ENCODE results near the gene COL19A1. TPM values are rescaled to one million over a fixed set of nuclear protein-coding genes. Genes with fewer than 3 reads are reported as not detected.

Gene COL19A1
- total RNA-seq, 2 donors from 2014 or later, result 1.4 to 1.5 TPM

- WGBS, 2 experiments (ENCODE audit: insufficient coverage in 1 of 2, insufficient read length in 1 of 2), result 74 to 93% methylated on average over 3 to 8 of the region's 8 CpGs
- peaks cover 18% of the 10 kb centered on the region for H3K9me3 Mint-ChIP-seq
- peaks cover 16% of the 10 kb centered on the region for H3K4me1 ChIP-seq (ENCODE audit: control insufficient read depth, insufficient read depth, low read length)
- no peak for TF ChIP-seq CTCF (conservative IDR thresholded peaks at IDR 0.05)
- no peaks in the 10 kb centered on the region for H3K36me3 ChIP-seq (ENCODE audit: control insufficient read depth, insufficient read depth, low read length)
- H3K27ac Mint-ChIP-seq, result peak overlapping the region; percentile 75
- no peaks in the 10 kb centered on the region for H3K27me3 Mint-ChIP-seq (ENCODE audit: insufficient read depth)
- no peak overlapping the region for H3K27ac ChIP-seq (ENCODE audit: low read depth, low read length)
- H3K9me3 ChIP-seq (ENCODE audit: control insufficient read depth, low read length), result peaks cover 30% of the 10 kb centered on the region
- no peaks in the 10 kb centered on the region for H3K27me3 ChIP-seq (ENCODE audit: control insufficient read depth, insufficient read depth, low read length, poor library complexity, severe bottlenecking)
- H3K4me1 Mint-ChIP-seq, result peaks cover 30% of the 10 kb centered on the region
- H3K4me3 ChIP-seq (ENCODE audit: low read length), result peak overlapping the region; percentile 61
- no peak for DNase-seq
- peaks cover 8% of the 10 kb centered on the region for H3K36me3 Mint-ChIP-seq (ENCODE audit: low read depth)
- H3K4me3 Mint-ChIP-seq, result no peak overlapping the region
- H3K9ac ChIP-seq (ENCODE audit: extremely low read depth, low read length, poor library complexity, severe bottlenecking), result no peak overlapping the region
These were observed 28.4 kb downstream of the COL19A1 start for GRCh38 chr6:69894578-69895347.

GRCh38 chr6:69895396-69895795, 29.0 kb downstream of the COL19A1 start:
- Histone ChIP-seq H3K36me3 (ENCODE audit: control insufficient read depth, insufficient read depth, low read length) (no peaks in the 10 kb centered on the region), H3K9me3 (ENCODE audit: control insufficient read depth, low read length) (peaks cover 25% of the 10 kb centered on the region), H3K27me3 (ENCODE audit: control insufficient read depth, insufficient read depth, low read length, poor library complexity, severe bottlenecking) (no peaks in the 10 kb centered on the region), H3K4me1 (ENCODE audit: control insufficient read depth, insufficient read depth, low read length) (peaks cover 16% of the 10 kb centered on the region), H3K9ac (ENCODE audit: extremely low read depth, low read length, poor library complexity, severe bottlenecking) (no peak overlapping the region), H3K4me3 (ENCODE audit: low read length) (peak overlapping the region; percentile 61), H3K27ac (ENCODE audit: low read depth, low read length) (no peak overlapping the region)
- Mint-ChIP-seq H3K36me3 (ENCODE audit: low read depth) (peaks cover 2% of the 10 kb centered on the region), H3K9me3 (peaks cover 11% of the 10 kb centered on the region), H3K4me3 (no peak overlapping the region), H3K4me1 (peaks cover 32% of the 10 kb centered on the region), H3K27me3 (ENCODE audit: insufficient read depth) (no peaks in the 10 kb centered on the region), H3K27ac (peak overlapping the region; percentile 75)
- 97 to 100% methylated on average over 1 to 4 of the region's 4 CpGs for WGBS, 2 experiments (ENCODE audit: insufficient coverage in 1 of 2, insufficient read length in 1 of 2)
- no peak for DNase-seq
- TF ChIP-seq CTCF (conservative IDR thresholded peaks at IDR 0.05), result no peak

- no peak for TF ChIP-seq CTCF (conservative IDR thresholded peaks at IDR 0.05)
- DNase-seq, result no peak
- H3K27me3 ChIP-seq (ENCODE audit: control insufficient read depth, insufficient read depth, low read length, poor library complexity, severe bottlenecking), result no peaks in the 10 kb centered on the region
- H3K27ac ChIP-seq (ENCODE audit: low read depth, low read length), result no peak overlapping the region
- H3K36me3 Mint-ChIP-seq (ENCODE audit: low read depth), result no peaks in the 10 kb centered on the region
- peaks cover 10% of the 10 kb centered on the region for H3K9me3 ChIP-seq (ENCODE audit: control insufficient read depth, low read length)
- WGBS, 2 experiments (ENCODE audit: insufficient coverage in 1 of 2, insufficient read length in 1 of 2), result 100% methylated on average over 1 of the region's 2 CpGs; no CpG with 5 or more reads in 1 of the 2 experiments
- H3K27ac Mint-ChIP-seq, result no peak overlapping the region
- no peaks in the 10 kb centered on the region for H3K36me3 ChIP-seq (ENCODE audit: control insufficient read depth, insufficient read depth, low read length)
- H3K27me3 Mint-ChIP-seq (ENCODE audit: insufficient read depth), result no peaks in the 10 kb centered on the region
- no peak overlapping the region for H3K9ac ChIP-seq (ENCODE audit: extremely low read depth, low read length, poor library complexity, severe bottlenecking)
- H3K4me3 Mint-ChIP-seq, result no peak overlapping the region
- H3K4me1 Mint-ChIP-seq, result peaks cover 5% of the 10 kb centered on the region
- H3K4me1 ChIP-seq (ENCODE audit: control insufficient read depth, insufficient read depth, low read length), result peaks cover 4% of the 10 kb centered on the region
- no peak overlapping the region for H3K4me3 ChIP-seq (ENCODE audit: low read length)
- H3K9me3 Mint-ChIP-seq, result peaks cover 6% of the 10 kb centered on the region
These were observed 34.5 kb downstream of the COL19A1 start for GRCh38 chr6:69900869-69901268.
